Esophagus muscularis mucosa (tissue), 3 donors: ENCODE results near the gene RPL22.

Source experiments
- CTCF ChIP-seq, 3 experiments: fragments of 200-600 bp in 2 of 3; fragments of 450-650 bp in 1 of 3; sonication (generic) in 2 of 3; IDR thresholded peaks; one replicate each; pipeline ENCODE4 v1.5.1; 2017 to 2019; ENCODE audit warnings: antibody characterized with exemption in 3 of 3, mild to moderate bottlenecking in 2 of 3, moderate library complexity in 1 of 3
- EP300 ChIP-seq: sonication (generic); formaldehyde crosslinking; IDR thresholded peaks from one replicate; pipeline ENCODE4 v1.6.1; 2017; ENCODE audit warnings: antibody characterized with exemption

- TF ChIP-seq CTCF (IDR thresholded peaks at IDR 0.05), result no peak
- TF ChIP-seq EP300, result no peak
These were observed 48.3 kb upstream of the RPL22 start for GRCh38 chr1:6247651-6248050.
